Transverse colon (tissue), 4 donors: ENCODE data around the gene OOSP1.

Source experiments
- EP300 ChIP-seq: sonication (generic); formaldehyde crosslinking; IDR thresholded peaks from one replicate; pipeline ENCODE4 v1.6.1; 2017; ENCODE audit warnings: antibody characterized with exemption, low read depth
- POLR2A ChIP-seq: fragments of 450-650 bp; IDR thresholded peaks from one replicate; pipeline ENCODE4 v1.6.1; 2016; ENCODE audit warnings: antibody characterized with exemption, mild to moderate bottlenecking, moderate library complexity
- POLR2AphosphoS5 ChIP-seq, 3 donors: sonication (generic); formaldehyde crosslinking; IDR thresholded peaks; one replicate each; pipeline ENCODE4 v1.6.1; 2016; ENCODE audit warnings: antibody characterized with exemption in 3 of 3
- TF ChIP-seq, protein P1 (sequence below), 5 experiments: fragments of 200-600 bp in 3 of 5; fragments of 450-650 bp in 2 of 5; sonication (generic) in 3 of 5; IDR thresholded peaks; 1 replicate in 2 of 5; 2 replicates in 3 of 5; pipeline ENCODE4 v1.5.1; 2016 to 2017; ENCODE audit warnings: antibody characterized with exemption in 5 of 5, inconsistent platforms in 3 of 5, mild to moderate bottlenecking in 2 of 5, moderate library complexity in 1 of 5

DNA sequence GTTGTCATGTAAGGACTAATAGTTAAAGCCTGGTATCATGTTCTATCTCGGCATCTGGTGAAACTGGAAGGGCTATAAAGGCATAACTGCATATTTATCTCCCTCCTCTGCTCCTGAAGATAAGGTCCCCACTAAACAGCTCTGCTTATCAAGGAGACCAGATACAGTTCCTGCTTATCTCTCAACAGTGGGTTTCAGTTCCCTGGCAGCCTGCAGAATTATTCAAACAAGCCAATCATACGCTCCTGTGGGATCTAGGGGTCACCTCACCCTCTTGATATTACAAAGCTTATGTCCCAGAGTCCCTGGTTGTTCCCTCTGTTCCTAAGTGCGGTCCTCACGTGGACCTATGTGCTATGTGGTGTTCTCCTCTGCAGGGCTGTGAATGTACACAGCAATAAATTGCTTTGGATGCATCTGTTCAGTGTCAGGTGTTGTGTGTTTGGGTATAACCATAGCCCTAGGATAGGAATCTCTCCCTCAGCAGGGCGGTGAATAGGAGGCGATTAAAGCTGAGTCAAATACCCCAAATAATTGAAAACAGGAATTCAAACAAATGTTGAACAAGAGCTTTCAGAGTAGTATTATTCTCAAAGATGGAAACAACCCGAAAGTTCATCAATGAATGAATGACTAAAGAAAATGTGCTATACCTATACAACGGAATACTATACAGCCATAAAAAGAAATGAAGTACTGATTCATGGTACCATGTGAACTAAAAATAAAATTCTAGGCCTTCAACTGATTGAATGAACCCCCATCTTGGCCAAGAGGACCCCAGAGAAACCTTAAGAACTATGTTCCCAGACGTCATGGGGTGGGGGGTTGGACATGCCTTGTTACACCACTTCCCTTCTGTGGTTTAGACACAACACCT lies 22.5 kb downstream of the OOSP1 start:
- no peak for TF ChIP-seq POLR2A
- TF ChIP-seq, protein P1, sequence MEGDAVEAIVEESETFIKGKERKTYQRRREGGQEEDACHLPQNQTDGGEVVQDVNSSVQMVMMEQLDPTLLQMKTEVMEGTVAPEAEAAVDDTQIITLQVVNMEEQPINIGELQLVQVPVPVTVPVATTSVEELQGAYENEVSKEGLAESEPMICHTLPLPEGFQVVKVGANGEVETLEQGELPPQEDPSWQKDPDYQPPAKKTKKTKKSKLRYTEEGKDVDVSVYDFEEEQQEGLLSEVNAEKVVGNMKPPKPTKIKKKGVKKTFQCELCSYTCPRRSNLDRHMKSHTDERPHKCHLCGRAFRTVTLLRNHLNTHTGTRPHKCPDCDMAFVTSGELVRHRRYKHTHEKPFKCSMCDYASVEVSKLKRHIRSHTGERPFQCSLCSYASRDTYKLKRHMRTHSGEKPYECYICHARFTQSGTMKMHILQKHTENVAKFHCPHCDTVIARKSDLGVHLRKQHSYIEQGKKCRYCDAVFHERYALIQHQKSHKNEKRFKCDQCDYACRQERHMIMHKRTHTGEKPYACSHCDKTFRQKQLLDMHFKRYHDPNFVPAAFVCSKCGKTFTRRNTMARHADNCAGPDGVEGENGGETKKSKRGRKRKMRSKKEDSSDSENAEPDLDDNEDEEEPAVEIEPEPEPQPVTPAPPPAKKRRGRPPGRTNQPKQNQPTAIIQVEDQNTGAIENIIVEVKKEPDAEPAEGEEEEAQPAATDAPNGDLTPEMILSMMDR (IDR thresholded peaks at IDR 0.05), result no peak
- no peak for TF ChIP-seq POLR2AphosphoS5 (IDR thresholded peaks at IDR 0.05)
- no peak for TF ChIP-seq EP300
